Stimulated activated CD8-positive, alpha-beta memory T cell treated with anti-CD3 and anti-CD28 coated beads, Interleukin-2, amount 100 ng/mL, for 1 hour (primary cell): ENCODE data around the gene FAM53B.
A peak's percentile ranks its signal among the peaks of the same experiment; 100 is the strongest.

Source experiments
- DNase-seq, 2 donors: peaks; one replicate each; pipeline ENCODE4 v3.0.0-alpha.2; 2020; ENCODE audit warnings: low read depth in 2 of 2

The FAM53B gene

GRCh38 chr10:124728071-124728829 is 15.9 kb downstream of the FAM53B start:
- no peak for DNase-seq

GRCh38 chr10:124727361-124727960 is 16.7 kb downstream of the FAM53B start:
- no peak for DNase-seq

- DNase-seq: no peak
These were observed 18.4 kb downstream of the FAM53B start for GRCh38 chr10:124725791-124726190.

- DNase-seq: no peak
These were observed 19.0 kb downstream of the FAM53B start for GRCh38 chr10:124725171-124725631.

GRCh38 chr10:124724279-124725027 is 19.7 kb downstream of the FAM53B start:
- DNase-seq: no peak

- DNase-seq: no peak
These were observed 20.4 kb downstream of the FAM53B start for GRCh38 chr10:124723826-124724225.

- DNase-seq: no peak
These were observed 21.1 kb downstream of the FAM53B start for GRCh38 chr10:124722798-124723783.

GRCh38 chr10:124721330-124722045 is 22.7 kb downstream of the FAM53B start:
- no peak for DNase-seq

GRCh38 chr10:124719213-124719851 is 24.8 kb downstream of the FAM53B start:
- peak in 1 of 2 donors; percentile 53 for DNase-seq

GRCh38 chr10:124717911-124718741 is 26.1 kb downstream of the FAM53B start:
- DNase-seq: peak; percentile 52 to 53

- DNase-seq: no peak
These were observed 27.0 kb downstream of the FAM53B start for GRCh38 chr10:124717041-124717757.

- no peak for DNase-seq
These were observed 27.8 kb downstream of the FAM53B start for GRCh38 chr10:124716369-124716768.

- DNase-seq: no peak
These were observed 28.7 kb downstream of the FAM53B start for GRCh38 chr10:124715439-124715838.

GRCh38 chr10:124713679-124714255 is 30.4 kb downstream of the FAM53B start:
- DNase-seq: no peak

- DNase-seq: no peak
These were observed 31.3 kb downstream of the FAM53B start for GRCh38 chr10:124712704-124713407.

- no peak for DNase-seq
These were observed 33.0 kb downstream of the FAM53B start for GRCh38 chr10:124711145-124711544.

- DNase-seq: no peak
These were observed 33.8 kb downstream of the FAM53B start for GRCh38 chr10:124710266-124710881.
